BE2C (cell line): ENCODE data around the gene NPAS3.

Experiments used
- DNase-seq: peaks from one replicate; pipeline ENCODE4 v3.0.0-alpha.2; 2020
- H3K27me3 ChIP-seq: fragments of 250-450 bp; sonication (Bioruptor Pico); 2 replicates; pipeline ENCODE4 v1.5.1; 2020; ENCODE audit warnings: mild to moderate bottlenecking
- H3K36me3 ChIP-seq: fragments of 250-450 bp; sonication (Bioruptor Pico); 2 replicates; pipeline ENCODE4 v1.5.1; 2020; ENCODE audit warnings: mild to moderate bottlenecking
- H3K4me1 ChIP-seq: fragments of 250-450 bp; sonication (Bioruptor Pico); 2 replicates; pipeline ENCODE4 v1.5.1; 2020
- H3K4me3 ChIP-seq: 2 replicates; pipeline ENCODE4 v1.5.1; 2011; ENCODE audit warnings: low read depth, low read length
- H3K9me3 ChIP-seq: fragments of 250-450 bp; sonication (Bioruptor Pico); 2 replicates; pipeline ENCODE4 v1.5.1; 2020
- TF ChIP-seq, protein P1 (sequence below): IDR thresholded peaks from 2 replicates; pipeline ENCODE4 v1.5.1; 2012; ENCODE audit warnings: mild to moderate bottlenecking, low read depth, low read length

NPAS3 gene

DNA sequence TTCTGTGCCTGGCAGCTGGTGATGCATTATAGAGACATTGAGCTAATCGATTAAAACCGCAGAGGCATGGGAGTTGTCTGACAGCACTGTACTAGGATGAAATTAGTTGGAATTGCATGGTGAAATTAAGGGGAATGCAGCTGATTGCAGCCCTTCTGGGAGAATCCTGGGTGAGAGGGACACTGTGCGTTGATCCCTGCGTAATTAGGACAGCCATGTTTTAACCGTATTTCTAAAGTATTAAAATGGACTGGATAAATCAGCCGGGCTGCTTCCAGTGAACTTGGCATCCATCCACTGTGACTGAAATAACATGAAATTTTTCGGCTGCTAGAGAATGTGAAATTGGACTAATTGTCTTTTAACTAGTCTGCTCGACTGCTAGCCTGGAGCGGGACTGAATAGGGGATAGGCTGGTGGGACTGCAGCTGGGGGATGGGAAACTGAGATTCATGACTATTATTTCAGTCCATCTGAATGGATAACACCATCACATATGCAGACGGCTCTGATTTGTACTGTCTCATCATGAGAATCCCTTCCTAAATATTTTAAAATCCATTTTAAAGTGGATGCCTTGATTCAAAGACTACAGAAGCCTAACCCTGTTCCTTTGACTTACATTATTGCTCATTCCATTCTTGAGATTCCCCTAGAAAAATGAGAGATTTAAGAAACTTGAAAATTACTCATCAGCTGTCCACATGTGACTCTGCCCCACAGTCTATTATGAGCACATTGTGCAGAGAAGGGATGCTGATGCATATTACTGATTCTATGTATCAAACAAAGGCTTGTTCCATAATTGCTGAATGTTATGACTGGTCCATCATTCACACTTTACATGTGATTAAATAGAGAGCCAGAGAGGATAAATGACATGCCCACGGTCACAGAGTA, 343.9 kb downstream of the NPAS3 start:
- DNase-seq = no peak
- no peaks in the 10 kb centered on the region for H3K27me3 ChIP-seq
- H3K4me1 ChIP-seq = no peaks in the 10 kb centered on the region
- TF ChIP-seq, protein P1, sequence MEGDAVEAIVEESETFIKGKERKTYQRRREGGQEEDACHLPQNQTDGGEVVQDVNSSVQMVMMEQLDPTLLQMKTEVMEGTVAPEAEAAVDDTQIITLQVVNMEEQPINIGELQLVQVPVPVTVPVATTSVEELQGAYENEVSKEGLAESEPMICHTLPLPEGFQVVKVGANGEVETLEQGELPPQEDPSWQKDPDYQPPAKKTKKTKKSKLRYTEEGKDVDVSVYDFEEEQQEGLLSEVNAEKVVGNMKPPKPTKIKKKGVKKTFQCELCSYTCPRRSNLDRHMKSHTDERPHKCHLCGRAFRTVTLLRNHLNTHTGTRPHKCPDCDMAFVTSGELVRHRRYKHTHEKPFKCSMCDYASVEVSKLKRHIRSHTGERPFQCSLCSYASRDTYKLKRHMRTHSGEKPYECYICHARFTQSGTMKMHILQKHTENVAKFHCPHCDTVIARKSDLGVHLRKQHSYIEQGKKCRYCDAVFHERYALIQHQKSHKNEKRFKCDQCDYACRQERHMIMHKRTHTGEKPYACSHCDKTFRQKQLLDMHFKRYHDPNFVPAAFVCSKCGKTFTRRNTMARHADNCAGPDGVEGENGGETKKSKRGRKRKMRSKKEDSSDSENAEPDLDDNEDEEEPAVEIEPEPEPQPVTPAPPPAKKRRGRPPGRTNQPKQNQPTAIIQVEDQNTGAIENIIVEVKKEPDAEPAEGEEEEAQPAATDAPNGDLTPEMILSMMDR = no peak
- no peaks in the 10 kb centered on the region for H3K9me3 ChIP-seq
- no peaks in the 10 kb centered on the region for H3K36me3 ChIP-seq
- H3K4me3 ChIP-seq = no peak overlapping the region

DNA sequence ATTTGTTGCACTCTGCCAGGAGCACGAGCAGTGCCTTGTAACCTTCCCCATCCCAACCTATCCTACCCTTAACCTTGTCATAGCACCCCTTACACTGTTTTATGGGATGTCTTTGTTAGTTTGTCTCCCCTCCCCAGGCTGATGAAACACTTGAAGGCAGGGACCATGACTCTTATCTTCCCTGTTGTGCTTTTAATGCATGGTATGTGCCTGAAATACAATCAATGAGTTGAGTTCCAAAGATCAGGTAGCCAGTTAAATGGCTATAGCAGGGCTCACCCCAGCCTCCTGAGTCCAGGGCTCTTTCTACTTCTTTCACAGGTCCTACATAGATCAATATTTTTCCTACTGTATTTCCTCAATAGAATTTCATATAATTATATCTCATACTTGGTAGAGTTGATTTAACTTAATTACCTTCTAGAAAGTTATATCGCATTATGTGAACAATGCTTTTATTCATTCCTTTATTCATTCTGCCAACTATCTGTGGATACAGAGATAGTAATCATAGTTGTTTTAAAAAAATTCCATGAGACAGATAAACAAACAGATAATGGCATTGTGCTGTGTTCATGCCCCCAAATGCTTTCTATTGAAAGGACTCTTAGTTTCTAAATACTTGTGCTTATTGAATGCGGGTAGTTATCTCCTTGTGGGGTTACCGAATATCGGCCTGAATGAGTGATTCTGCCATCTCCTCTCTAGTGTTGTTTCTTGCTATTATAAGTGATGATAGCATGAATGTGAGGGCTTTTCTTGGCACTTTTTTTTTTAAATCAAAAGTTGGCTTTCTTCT, 347.4 kb downstream of the NPAS3 start:
- TF ChIP-seq, protein P1 = no peak
- Histone ChIP-seq H3K4me1 (no peaks in the 10 kb centered on the region), H3K27me3 (no peaks in the 10 kb centered on the region; the same call in 1 of the 2 replicates), H3K9me3 (no peaks in the 10 kb centered on the region), H3K36me3 (no peaks in the 10 kb centered on the region), H3K4me3 (no peak overlapping the region)
- DNase-seq = no peak

DNA sequence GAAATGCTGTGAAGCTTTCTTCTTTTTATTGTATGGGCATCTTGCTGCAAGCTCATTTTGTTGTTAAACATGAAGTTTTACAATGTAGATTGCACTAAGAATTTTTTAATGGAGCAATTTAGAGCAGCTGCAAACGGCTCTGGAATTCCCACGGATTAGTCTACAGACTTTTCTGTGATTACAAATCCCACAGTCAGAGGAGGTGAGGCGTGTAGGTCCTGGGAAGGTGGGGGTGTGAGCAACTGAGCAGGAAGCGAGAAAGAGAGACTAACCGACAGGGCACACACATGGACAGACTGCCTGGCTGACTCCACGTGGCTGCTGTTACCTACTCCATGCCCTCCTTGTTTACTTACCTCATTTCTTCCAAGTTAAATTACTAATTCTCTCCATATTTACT, 348.5 kb downstream of the NPAS3 start:
- H3K27me3 ChIP-seq = no peaks in the 10 kb centered on the region; the same call in 1 of the 2 replicates
- no peaks in the 10 kb centered on the region for H3K36me3 ChIP-seq
- DNase-seq = no peak
- TF ChIP-seq, protein P1 = no peak
- no peaks in the 10 kb centered on the region for H3K4me1 ChIP-seq
- no peaks in the 10 kb centered on the region for H3K9me3 ChIP-seq
- H3K4me3 ChIP-seq = no peak overlapping the region

DNA sequence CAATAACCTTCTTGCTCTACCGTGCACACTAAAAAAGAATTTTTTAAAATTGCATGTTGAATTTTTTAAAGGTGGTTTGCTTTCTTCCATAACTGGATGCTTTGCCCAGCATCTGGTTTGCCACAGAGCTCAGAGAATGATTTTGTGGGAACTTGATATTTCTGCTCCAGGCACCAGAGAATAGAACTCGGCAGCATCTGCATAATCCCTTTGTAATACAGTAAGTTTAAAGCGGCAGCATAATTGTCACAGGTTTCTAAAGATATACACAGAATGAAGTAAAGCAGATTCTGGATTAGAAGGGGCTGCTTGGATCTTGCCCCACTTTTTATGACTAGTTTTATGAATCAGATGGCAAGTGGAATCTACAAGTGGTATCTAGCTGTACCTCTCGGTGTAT, 352.0 kb downstream of the NPAS3 start:
- Histone ChIP-seq H3K4me3 (no peak overlapping the region), H3K27me3 (no peaks in the 10 kb centered on the region; the same call in 1 of the 2 replicates), H3K4me1 (no peaks in the 10 kb centered on the region), H3K36me3 (no peaks in the 10 kb centered on the region), H3K9me3 (no peaks in the 10 kb centered on the region)
- TF ChIP-seq, protein P1 = no peak
- DNase-seq = no peak

DNA sequence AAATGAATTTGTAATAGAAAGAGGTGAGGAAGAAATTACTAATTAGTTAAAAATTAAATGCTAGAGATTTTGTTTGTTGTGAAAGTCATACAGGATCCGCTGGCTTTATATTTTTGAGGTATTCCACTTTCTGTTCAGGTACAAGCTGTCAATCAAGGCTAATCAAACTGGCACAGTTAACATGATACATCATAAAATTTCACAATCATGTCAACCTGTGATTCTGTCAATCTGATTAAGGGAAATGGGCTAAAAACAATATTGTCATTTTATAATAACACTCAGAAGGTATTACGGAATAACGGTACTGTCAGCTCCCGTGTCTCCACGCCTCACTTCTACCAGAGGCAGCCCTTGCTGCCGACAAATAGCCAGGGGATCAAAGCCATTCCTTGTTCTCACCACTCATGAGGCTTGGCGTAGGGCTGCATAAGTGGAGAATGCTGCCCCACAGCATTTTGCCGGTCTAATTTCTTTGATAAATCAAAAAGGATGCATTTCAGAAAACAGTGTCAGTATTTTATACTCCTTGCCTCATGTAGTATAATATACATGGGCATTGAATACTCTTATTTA, 352.9 kb downstream of the NPAS3 start:
- Histone ChIP-seq H3K27me3 (no peaks in the 10 kb centered on the region; the same call in 1 of the 2 replicates), H3K36me3 (no peaks in the 10 kb centered on the region), H3K9me3 (no peaks in the 10 kb centered on the region), H3K4me3 (no peak overlapping the region), H3K4me1 (no peaks in the 10 kb centered on the region)
- TF ChIP-seq, protein P1 = no peak
- DNase-seq = no peak
